Stimulated activated CD4-positive, alpha-beta T cell treated with anti-CD3 and anti-CD28 coated beads, Interleukin-4, amount 100 ng/mL, for 24 hours (primary cell): ENCODE measurements around the gene NEUROG3.

Experiments used
- DNase-seq: peaks from one replicate; pipeline ENCODE4 v3.0.0-alpha.2; 2020

Gene NEUROG3

GRCh38 chr10:69573056-69573806, at the start of gene NEUROG3:
Gene NEUROG3, minus strand, starts transcription at chr10:69573422. Its CDS starts 379 bp downstream, at chr10:69573043.
- no peak for DNase-seq

- no peak for DNase-seq
These were observed 47.4 kb upstream of the NEUROG3 start for GRCh38 chr10:69620625-69621024.

GRCh38 chr10:69619626-69620025, 46.4 kb upstream of the NEUROG3 start:
- DNase-seq, result no peak

GRCh38 chr10:69618746-69619145, 45.5 kb upstream of the NEUROG3 start:
- no peak for DNase-seq

- no peak for DNase-seq
These were observed 43.1 kb upstream of the NEUROG3 start for GRCh38 chr10:69616358-69616757.

- DNase-seq, result no peak
These were observed 40.9 kb upstream of the NEUROG3 start for GRCh38 chr10:69614130-69614529.

GRCh38 chr10:69612760-69613159, 39.5 kb upstream of the NEUROG3 start:
- DNase-seq, result no peak

GRCh38 chr10:69609077-69609476, 35.9 kb upstream of the NEUROG3 start:
- DNase-seq, result no peak

GRCh38 chr10:69600761-69601330, 27.6 kb upstream of the NEUROG3 start:
- DNase-seq, result no peak

GRCh38 chr10:69588358-69588757, 15.1 kb upstream of the NEUROG3 start:
- no peak for DNase-seq

- no peak for DNase-seq
These were observed 11.4 kb upstream of the NEUROG3 start for GRCh38 chr10:69584624-69585023.

- DNase-seq, result no peak
These were observed 9.9 kb upstream of the NEUROG3 start for GRCh38 chr10:69583106-69583505.

- DNase-seq, result no peak
These were observed 7.2 kb upstream of the NEUROG3 start for GRCh38 chr10:69580435-69580834.

GRCh38 chr10:69579464-69580060, 6.3 kb upstream of the NEUROG3 start:
- DNase-seq, result no peak

- DNase-seq, result no peak
These were observed 5.3 kb upstream of the NEUROG3 start for GRCh38 chr10:69578508-69578991.

- DNase-seq, result no peak
These were observed 4.3 kb upstream of the NEUROG3 start for GRCh38 chr10:69577268-69578232.

- DNase-seq, result no peak
These were observed 3.3 kb upstream of the NEUROG3 start for GRCh38 chr10:69576334-69577011.

GRCh38 chr10:69575164-69575722, 2.0 kb upstream of the NEUROG3 start:
- DNase-seq, result no peak

GRCh38 chr10:69574571-69574978, 1.4 kb upstream of the NEUROG3 start:
- DNase-seq, result no peak

GRCh38 chr10:69572159-69573055, 815 bp downstream of the NEUROG3 start:
- peak; percentile 48 for DNase-seq

GRCh38 chr10:69571618-69572158, 1.5 kb downstream of the NEUROG3 start:
- no peak for DNase-seq
